Measurements from ENCODE around the gene CHN2. TPM values are rescaled to one million over a fixed set of nuclear protein-coding genes. Genes with fewer than 3 reads are reported as not detected.

CHN2 gene
- total RNA-seq, 1 donor from 2014 or later = 14.2 TPM

GRCh38 chr7:29199776-29200175 is 5.2 kb downstream of the CHN2 start:
- peaks cover 9% of the 10 kb centered on the region for H3K4me1 ChIP-seq
- no peak for DNase-seq
- H3K27me3 ChIP-seq (ENCODE audit: low read depth) = peaks cover 19% of the 10 kb centered on the region
- ATAC-seq = no peak
- no peak overlapping the region for H3K4me3 ChIP-seq
- H3K27ac ChIP-seq = no peak overlapping the region
- TF ChIP-seq CTCF (IDR thresholded peaks at IDR 0.05) = no peak
- intact Hi-C loops (cut with DNase I) = no loop called here
- no peaks in the 10 kb centered on the region for H3K9me3 ChIP-seq
- H3K36me3 ChIP-seq = no peaks in the 10 kb centered on the region

GRCh38 chr7:29202651-29203069 is 8.1 kb downstream of the CHN2 start:
- H3K4me3 ChIP-seq = no peak overlapping the region
- no peak for TF ChIP-seq CTCF (IDR thresholded peaks at IDR 0.05)
- H3K27ac ChIP-seq = no peak overlapping the region
- no peaks in the 10 kb centered on the region for H3K4me1 ChIP-seq
- DNase-seq = peak; percentile 58
- intact Hi-C loops (cut with DNase I) = no loop called here
- no peaks in the 10 kb centered on the region for H3K9me3 ChIP-seq
- peak; percentile 77 to 88 for ATAC-seq
- H3K36me3 ChIP-seq = no peaks in the 10 kb centered on the region
- peaks cover 6% of the 10 kb centered on the region for H3K27me3 ChIP-seq (ENCODE audit: low read depth)

GRCh38 chr7:29204491-29205272 is 10.1 kb downstream of the CHN2 start:
- no peak overlapping the region for H3K4me3 ChIP-seq
- no peaks in the 10 kb centered on the region for H3K9me3 ChIP-seq
- TF ChIP-seq CTCF (IDR thresholded peaks at IDR 0.05) = no peak
- no peak for ATAC-seq
- no peak for DNase-seq
- H3K4me1 ChIP-seq = no peaks in the 10 kb centered on the region
- H3K36me3 ChIP-seq = no peaks in the 10 kb centered on the region
- H3K27me3 ChIP-seq (ENCODE audit: low read depth) = no peaks in the 10 kb centered on the region
- H3K27ac ChIP-seq = no peak overlapping the region
- intact Hi-C loops (cut with DNase I) = no loop called here

- no peaks in the 10 kb centered on the region for H3K27me3 ChIP-seq (ENCODE audit: low read depth)
- no peak for DNase-seq
- intact Hi-C loops (cut with DNase I) = no loop called here
- no peaks in the 10 kb centered on the region for H3K4me1 ChIP-seq
- no peaks in the 10 kb centered on the region for H3K36me3 ChIP-seq
- no peak overlapping the region for H3K27ac ChIP-seq
- no peaks in the 10 kb centered on the region for H3K9me3 ChIP-seq
- TF ChIP-seq CTCF (IDR thresholded peaks at IDR 0.05) = no peak
- no peak overlapping the region for H3K4me3 ChIP-seq
- ATAC-seq = peak in 1 of 2 donors; percentile 28
These were observed 12.7 kb downstream of the CHN2 start for GRCh38 chr7:29207162-29207801.

GRCh38 chr7:29208410-29209250 is 14.1 kb downstream of the CHN2 start:
- Histone ChIP-seq H3K27ac (no peak overlapping the region), H3K9me3 (no peaks in the 10 kb centered on the region), H3K36me3 (no peaks in the 10 kb centered on the region), H3K27me3 (ENCODE audit: low read depth) (no peaks in the 10 kb centered on the region), H3K4me3 (no peak overlapping the region), H3K4me1 (no peaks in the 10 kb centered on the region)
- no peak for ATAC-seq
- DNase-seq = no peak
- intact Hi-C loops (cut with DNase I) = no loop called here
- TF ChIP-seq CTCF (IDR thresholded peaks at IDR 0.05) = no peak
